Measurements from ENCODE around the gene PLA2G4B.

DNA sequence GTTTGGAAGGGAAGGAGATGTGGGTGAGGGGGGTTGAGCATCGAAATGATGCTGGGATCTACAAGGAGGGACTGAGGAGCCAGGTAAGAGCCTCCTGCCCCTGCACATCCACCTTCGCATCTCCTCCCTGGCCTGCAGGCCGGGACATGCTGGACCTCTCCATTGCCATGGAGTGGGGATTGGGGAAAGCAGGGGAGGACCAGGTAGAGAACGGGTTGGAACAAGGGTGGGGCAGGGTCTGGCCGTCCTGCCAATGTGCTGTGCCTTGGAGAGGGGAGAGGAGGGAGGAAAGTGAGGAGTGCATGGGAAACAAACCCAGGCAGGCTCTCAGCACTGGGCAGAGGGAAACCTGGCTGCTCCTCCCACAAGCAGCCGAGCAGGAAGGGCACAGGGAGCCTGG lies 10.6 kb downstream of the PLA2G4B start:
- TF ChIP-seq POLR2AphosphoS5 (IDR thresholded peaks at IDR 0.05; ENCODE audit: low read length) (no peak), ZNF207 (IDR thresholded peaks at IDR 0.05; ENCODE audit: borderline replicate concordance) (no peak), POLR2A (IDR thresholded peaks at IDR 0.05; ENCODE audit: low read depth, low read length) (no peak)

Measured in GM12878 (cell line).